ENCODE results near the gene PLD5.
"Not testable (repeated sequence)": the region's sequence is repeated elsewhere in the genome, so short reads cannot be mapped to it uniquely, and the experiment has no call there.

The PLD5 gene

GRCh38 chr1:242468784-242469183, 55.7 kb downstream of the PLD5 start:
- Histone ChIP-seq H4K91ac (ENCODE audit: low read depth, low read length) (no peak overlapping the region), H3K14ac (ENCODE audit: low read length) (no peak overlapping the region), H3K18ac (ENCODE audit: low read length) (no peak overlapping the region), H3K27ac (ENCODE audit: low read depth, low read length) (no peak overlapping the region), H2AK5ac (ENCODE audit: low read length) (no peak overlapping the region), H3K79me2 (ENCODE audit: control insufficient read depth, insufficient read depth, low read length, poor library complexity) (no peaks in the 10 kb centered on the region), H2BK120ac (ENCODE audit: insufficient read depth, low read length, poor library complexity) (no peak overlapping the region), H4K8ac (ENCODE audit: low read depth, low read length) (no peak overlapping the region), H3K9me3 (ENCODE audit: insufficient read depth, low read depth, low read length) (no peaks in the 10 kb centered on the region), H3K4me2 (ENCODE audit: low read length) (no peak overlapping the region), H2AFZ (ENCODE audit: insufficient read depth, low read length, poor library complexity) (no peak overlapping the region), H3K4me1 (ENCODE audit: control insufficient read depth in 1 of 2, insufficient read depth in 2 of 2, low read length in 2 of 2) (no peaks in the 10 kb centered on the region), H2BK5ac (ENCODE audit: low read depth, low read length, poor library complexity) (no peak overlapping the region), H3K36me3 (ENCODE audit: control insufficient read depth in 1 of 2, insufficient read depth in 2 of 2, low read length in 2 of 2) (no peaks in the 10 kb centered on the region), H3K23ac (ENCODE audit: low read length) (no peak overlapping the region), H3K27me3 (ENCODE audit: insufficient read depth, low read length) (no peaks in the 10 kb centered on the region), H3K9ac (ENCODE audit: low read length) (no peak overlapping the region), H3K79me1 (ENCODE audit: low read length) (no peaks in the 10 kb centered on the region), H3K4ac (ENCODE audit: low read depth, low read length) (no peak overlapping the region), H4K12ac (ENCODE audit: low read depth, low read length) (no peak overlapping the region), H3K4me3 (ENCODE audit: low read depth, low read length) (no peak overlapping the region), H2BK12ac (ENCODE audit: low read length) (no peak overlapping the region)
- DNase-seq, result no peak
- WGBS (ENCODE audit: extremely low coverage, insufficient coverage, insufficient read length), result no CpG with 5 or more reads among the region's 4 CpGs

- H3K18ac ChIP-seq (ENCODE audit: low read length), result no peak overlapping the region
- H3K27ac ChIP-seq (ENCODE audit: low read depth, low read length), result no peak overlapping the region
- no peak overlapping the region for H4K91ac ChIP-seq (ENCODE audit: low read depth, low read length)
- H2BK120ac ChIP-seq (ENCODE audit: insufficient read depth, low read length, poor library complexity), result no peak overlapping the region
- no peaks in the 10 kb centered on the region for H3K36me3 ChIP-seq (ENCODE audit: control insufficient read depth in 1 of 2, insufficient read depth in 2 of 2, low read length in 2 of 2)
- no peak overlapping the region for H3K14ac ChIP-seq (ENCODE audit: low read length)
- no peak overlapping the region for H3K4ac ChIP-seq (ENCODE audit: low read depth, low read length)
- H3K79me2 ChIP-seq (ENCODE audit: control insufficient read depth, insufficient read depth, low read length, poor library complexity), result no peaks in the 10 kb centered on the region
- H3K4me3 ChIP-seq (ENCODE audit: low read depth, low read length), result no peak overlapping the region
- no peak overlapping the region for H2BK12ac ChIP-seq (ENCODE audit: low read length)
- no peak overlapping the region for H4K8ac ChIP-seq (ENCODE audit: low read depth, low read length)
- H2AFZ ChIP-seq (ENCODE audit: insufficient read depth, low read length, poor library complexity), result no peak overlapping the region
- no peak overlapping the region for H2BK5ac ChIP-seq (ENCODE audit: low read depth, low read length, poor library complexity)
- no peak overlapping the region for H3K23ac ChIP-seq (ENCODE audit: low read length)
- no peak overlapping the region for H4K12ac ChIP-seq (ENCODE audit: low read depth, low read length)
- no peaks in the 10 kb centered on the region for H3K4me1 ChIP-seq (ENCODE audit: control insufficient read depth in 1 of 2, insufficient read depth in 2 of 2, low read length in 2 of 2)
- no peaks in the 10 kb centered on the region for H3K9me3 ChIP-seq (ENCODE audit: insufficient read depth, low read depth, low read length)
- H2AK5ac ChIP-seq (ENCODE audit: low read length), result no peak overlapping the region
- peak; percentile 53 to 80 for DNase-seq
- no CpG with 5 or more reads among the region's 4 CpGs for whole genome bisulfite sequencing (ENCODE audit: extremely low coverage, insufficient coverage, insufficient read length)
- no peaks in the 10 kb centered on the region for H3K27me3 ChIP-seq (ENCODE audit: insufficient read depth, low read length)
- H3K79me1 ChIP-seq (ENCODE audit: low read length), result no peaks in the 10 kb centered on the region
- no peak overlapping the region for H3K4me2 ChIP-seq (ENCODE audit: low read length)
- no peak overlapping the region for H3K9ac ChIP-seq (ENCODE audit: low read length)
Measured at GRCh38 chr1:242467556-242468145, 56.8 kb downstream of the PLD5 start.

GRCh38 chr1:242462867-242463266, 61.6 kb downstream of the PLD5 start:
- Histone ChIP-seq H3K4me3 (ENCODE audit: low read depth, low read length) (no peak overlapping the region), H3K27me3 (ENCODE audit: insufficient read depth, low read length) (no peaks in the 10 kb centered on the region), H3K79me1 (ENCODE audit: low read length) (no peaks in the 10 kb centered on the region), H3K18ac (ENCODE audit: low read length) (no peak overlapping the region), H2BK12ac (ENCODE audit: low read length) (no peak overlapping the region), H3K4me2 (ENCODE audit: low read length) (no peak overlapping the region), H4K8ac (ENCODE audit: low read depth, low read length) (no peak overlapping the region), H3K4ac (ENCODE audit: low read depth, low read length) (no peak overlapping the region), H3K23ac (ENCODE audit: low read length) (no peak overlapping the region), H2BK5ac (ENCODE audit: low read depth, low read length, poor library complexity) (no peak overlapping the region), H3K4me1 (ENCODE audit: control insufficient read depth in 1 of 2, insufficient read depth in 2 of 2, low read length in 2 of 2) (peaks cover 3 to 7% of the 10 kb centered on the region in 2 experiments), H3K9me3 (ENCODE audit: insufficient read depth, low read depth, low read length) (no peaks in the 10 kb centered on the region), H3K36me3 (ENCODE audit: control insufficient read depth in 1 of 2, insufficient read depth in 2 of 2, low read length in 2 of 2) (no peaks in the 10 kb centered on the region), H2BK120ac (ENCODE audit: insufficient read depth, low read length, poor library complexity) (no peak overlapping the region), H3K27ac (ENCODE audit: low read depth, low read length) (no peak overlapping the region), H4K91ac (ENCODE audit: low read depth, low read length) (no peak overlapping the region), H3K9ac (ENCODE audit: low read length) (no peak overlapping the region), H3K14ac (ENCODE audit: low read length) (no peak overlapping the region), H3K79me2 (ENCODE audit: control insufficient read depth, insufficient read depth, low read length, poor library complexity) (no peaks in the 10 kb centered on the region), H2AFZ (ENCODE audit: insufficient read depth, low read length, poor library complexity) (no peak overlapping the region), H2AK5ac (ENCODE audit: low read length) (no peak overlapping the region), H4K12ac (ENCODE audit: low read depth, low read length) (no peak overlapping the region)
- no CpG with 5 or more reads among the region's 7 CpGs for WGBS (ENCODE audit: extremely low coverage, insufficient coverage, insufficient read length)
- no peak for DNase-seq

- not testable (repeated sequence) for H3K23ac ChIP-seq (ENCODE audit: low read length); H3K79me1 ChIP-seq (ENCODE audit: low read length); H3K9ac ChIP-seq (ENCODE audit: low read length); H3K27me3 ChIP-seq (ENCODE audit: insufficient read depth, low read length); H4K12ac ChIP-seq (ENCODE audit: low read depth, low read length); H2AK5ac ChIP-seq (ENCODE audit: low read length); H3K18ac ChIP-seq (ENCODE audit: low read length); H2AFZ ChIP-seq (ENCODE audit: insufficient read depth, low read length, poor library complexity); H3K14ac ChIP-seq (ENCODE audit: low read length); H3K9me3 ChIP-seq (ENCODE audit: insufficient read depth, low read depth, low read length); H3K4ac ChIP-seq (ENCODE audit: low read depth, low read length); H3K4me1 ChIP-seq (ENCODE audit: control insufficient read depth in 1 of 2, insufficient read depth in 2 of 2, low read length in 2 of 2); H4K8ac ChIP-seq (ENCODE audit: low read depth, low read length); H2BK12ac ChIP-seq (ENCODE audit: low read length); H4K91ac ChIP-seq (ENCODE audit: low read depth, low read length); H3K36me3 ChIP-seq (ENCODE audit: control insufficient read depth in 1 of 2, insufficient read depth in 2 of 2, low read length in 2 of 2); H3K4me3 ChIP-seq (ENCODE audit: low read depth, low read length); H3K79me2 ChIP-seq (ENCODE audit: control insufficient read depth, insufficient read depth, low read length, poor library complexity); H2BK120ac ChIP-seq (ENCODE audit: insufficient read depth, low read length, poor library complexity)
- Histone ChIP-seq H3K4me2 (ENCODE audit: low read length) (peak overlapping the region; percentile 36), H3K27ac (ENCODE audit: low read depth, low read length) (peak overlapping the region; percentile 24), H2BK5ac (ENCODE audit: low read depth, low read length, poor library complexity) (peak overlapping the region; percentile 47)
- no CpG with 5 or more reads among the region's 5 CpGs for WGBS (ENCODE audit: extremely low coverage, insufficient coverage, insufficient read length)
- peak in 1 of 2 donors; percentile 61 for DNase-seq
Measured at GRCh38 chr1:242459740-242460139, 64.8 kb downstream of the PLD5 start.
